ENCODE results near the gene COA3. TPM values are rescaled to one million over a fixed set of nuclear protein-coding genes. Genes with fewer than 3 reads are reported as not detected.

COA3 gene
- total RNA-seq, 1 donor from 2014 or later = 89.4 TPM

DNA sequence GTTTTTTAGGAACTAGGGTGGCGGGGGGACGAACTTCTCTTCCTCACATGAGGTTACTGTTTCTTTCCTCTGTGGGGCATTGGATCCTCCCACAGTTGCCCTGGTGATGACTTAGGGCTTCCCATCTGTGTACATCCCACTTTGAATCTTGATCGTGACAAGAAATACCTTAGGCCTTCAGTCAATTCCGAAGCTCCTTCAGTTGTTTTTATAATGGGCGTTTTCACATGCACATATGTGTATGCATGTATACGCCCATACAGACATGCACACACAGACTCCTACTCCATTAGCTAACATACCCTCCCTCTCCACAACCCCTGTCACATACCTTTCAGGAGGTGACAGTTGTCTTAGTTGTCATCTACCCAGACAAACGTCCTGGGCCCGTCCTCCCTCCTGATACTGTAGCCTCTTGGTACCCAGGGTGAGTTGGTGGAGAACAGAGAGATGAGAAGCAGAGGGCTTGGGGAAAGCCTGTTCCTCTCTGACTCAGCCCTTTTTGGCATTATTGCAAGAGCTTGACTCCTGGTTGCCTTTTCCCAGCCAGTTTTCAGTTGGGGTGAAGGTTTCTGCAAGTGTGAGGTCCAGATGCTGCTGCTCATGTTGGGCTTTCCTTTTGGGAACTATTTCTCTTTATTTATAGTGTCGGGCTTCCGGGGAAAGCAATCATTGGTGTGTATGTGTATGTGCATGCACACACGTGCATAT, 43.6 kb upstream of the COA3 start:
- peaks cover 0 to 71% of the 10 kb centered on the region in 2 donors for H3K36me3 ChIP-seq
- DNase-seq (ENCODE audit: extremely low spot score in 2 of 2) = no peak

DNA sequence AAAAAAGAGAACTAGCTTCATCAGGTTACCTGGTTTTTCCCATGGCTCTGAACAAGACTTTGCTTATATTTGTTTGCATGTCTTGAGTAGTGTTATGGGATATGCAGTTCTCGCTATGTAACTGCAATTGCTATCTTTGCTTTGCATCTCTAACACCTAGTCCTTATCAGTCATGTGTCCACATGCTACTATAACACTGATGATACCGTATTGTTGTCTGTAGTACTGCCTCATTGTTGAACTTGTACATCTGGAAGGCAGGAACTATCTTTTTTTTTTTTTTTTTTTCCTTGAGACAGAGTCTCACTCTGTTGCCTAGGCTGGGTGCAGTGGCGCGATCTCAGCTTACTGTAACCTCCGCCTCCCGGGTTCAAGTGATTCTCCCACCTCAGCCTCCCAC, 37.2 kb upstream of the COA3 start:
- H3K4me3 ChIP-seq = no peak overlapping the region
- H3K4me1 ChIP-seq = peaks cover 21% of the 10 kb centered on the region
- no peak for TF ChIP-seq POLR2AphosphoS5 (IDR thresholded peaks at IDR 0.05; ENCODE audit: insufficient read depth in 1 of 2, low read depth in 1 of 2)
- TF ChIP-seq, protein P1, sequence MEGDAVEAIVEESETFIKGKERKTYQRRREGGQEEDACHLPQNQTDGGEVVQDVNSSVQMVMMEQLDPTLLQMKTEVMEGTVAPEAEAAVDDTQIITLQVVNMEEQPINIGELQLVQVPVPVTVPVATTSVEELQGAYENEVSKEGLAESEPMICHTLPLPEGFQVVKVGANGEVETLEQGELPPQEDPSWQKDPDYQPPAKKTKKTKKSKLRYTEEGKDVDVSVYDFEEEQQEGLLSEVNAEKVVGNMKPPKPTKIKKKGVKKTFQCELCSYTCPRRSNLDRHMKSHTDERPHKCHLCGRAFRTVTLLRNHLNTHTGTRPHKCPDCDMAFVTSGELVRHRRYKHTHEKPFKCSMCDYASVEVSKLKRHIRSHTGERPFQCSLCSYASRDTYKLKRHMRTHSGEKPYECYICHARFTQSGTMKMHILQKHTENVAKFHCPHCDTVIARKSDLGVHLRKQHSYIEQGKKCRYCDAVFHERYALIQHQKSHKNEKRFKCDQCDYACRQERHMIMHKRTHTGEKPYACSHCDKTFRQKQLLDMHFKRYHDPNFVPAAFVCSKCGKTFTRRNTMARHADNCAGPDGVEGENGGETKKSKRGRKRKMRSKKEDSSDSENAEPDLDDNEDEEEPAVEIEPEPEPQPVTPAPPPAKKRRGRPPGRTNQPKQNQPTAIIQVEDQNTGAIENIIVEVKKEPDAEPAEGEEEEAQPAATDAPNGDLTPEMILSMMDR (IDR thresholded peaks at IDR 0.05) = no peak
- TF ChIP-seq POLR2A (IDR thresholded peaks at IDR 0.05) = no peak
- no peaks in the 10 kb centered on the region for H3K9me3 ChIP-seq
- H3K27ac ChIP-seq = no peak overlapping the region
- H3K36me3 ChIP-seq = peaks cover 0 to 52% of the 10 kb centered on the region in 2 donors
- intact Hi-C loops (cut with DNase I) = no loop called here
- no peak for DNase-seq (ENCODE audit: extremely low spot score in 2 of 2)
- no peaks in the 10 kb centered on the region for H3K27me3 ChIP-seq

More for the DNA sequence above, 43.6 kb upstream of the COA3 start:
- no peaks in the 10 kb centered on the region for H3K27me3 ChIP-seq
- H3K4me1 ChIP-seq = peaks cover 7% of the 10 kb centered on the region
- no peak overlapping the region for H3K27ac ChIP-seq
- H3K9me3 ChIP-seq = no peaks in the 10 kb centered on the region
- intact Hi-C loops (cut with DNase I) = no loop called here
- H3K4me3 ChIP-seq = no peak overlapping the region
- TF ChIP-seq, protein P1 (IDR thresholded peaks at IDR 0.05) = no peak
- no peak for TF ChIP-seq POLR2A (IDR thresholded peaks at IDR 0.05)
- no peak for TF ChIP-seq POLR2AphosphoS5 (IDR thresholded peaks at IDR 0.05; ENCODE audit: insufficient read depth in 1 of 2, low read depth in 1 of 2)

DNA sequence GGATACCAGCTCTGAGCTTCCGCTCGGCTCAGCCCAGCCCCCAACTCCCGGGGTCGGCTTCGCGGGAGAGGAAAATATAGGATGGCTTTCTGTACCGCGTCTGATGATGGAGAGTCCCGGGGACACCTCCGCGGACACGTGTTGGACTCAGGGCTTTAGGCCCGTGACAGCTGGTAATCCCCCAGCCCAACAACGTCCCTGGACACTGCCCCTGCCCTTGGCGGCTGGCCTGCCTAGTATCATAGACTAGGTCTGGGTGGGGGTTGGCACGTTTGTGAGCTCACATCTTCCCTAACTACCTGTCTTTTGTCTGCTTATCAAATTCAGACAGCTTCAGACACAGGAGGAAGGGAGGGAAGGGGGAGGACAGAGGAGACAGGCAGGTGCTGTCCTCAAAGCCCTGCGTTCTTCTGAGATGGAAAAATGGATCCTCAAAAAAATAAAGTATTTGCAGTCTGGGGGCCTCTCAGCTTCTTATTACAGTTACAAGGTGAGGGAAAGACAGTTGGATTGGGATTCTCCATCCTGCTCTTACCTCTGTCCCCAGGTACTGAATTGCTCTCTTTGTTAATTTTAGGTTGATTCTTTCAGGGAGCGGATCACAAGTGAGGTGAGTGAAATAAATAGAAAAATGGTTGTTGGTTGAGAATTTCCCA, 35.4 kb upstream of the COA3 start:
- Histone ChIP-seq H3K9me3 (no peaks in the 10 kb centered on the region), H3K36me3 (peaks cover 0 to 33% of the 10 kb centered on the region in 2 donors), H3K27ac (peak overlapping the region; percentile 88), H3K4me1 (peaks cover 21% of the 10 kb centered on the region), H3K4me3 (peak overlapping the region; percentile 90 to 98), H3K27me3 (no peaks in the 10 kb centered on the region)
- intact Hi-C loops (cut with DNase I) = no loop called here
- no peak for DNase-seq (ENCODE audit: extremely low spot score in 2 of 2)
- TF ChIP-seq, protein P1 (IDR thresholded peaks at IDR 0.05) = no peak
- no peak for TF ChIP-seq POLR2AphosphoS5 (IDR thresholded peaks at IDR 0.05; ENCODE audit: insufficient read depth in 1 of 2, low read depth in 1 of 2)
- TF ChIP-seq POLR2A (IDR thresholded peaks at IDR 0.05) = no peak

DNA sequence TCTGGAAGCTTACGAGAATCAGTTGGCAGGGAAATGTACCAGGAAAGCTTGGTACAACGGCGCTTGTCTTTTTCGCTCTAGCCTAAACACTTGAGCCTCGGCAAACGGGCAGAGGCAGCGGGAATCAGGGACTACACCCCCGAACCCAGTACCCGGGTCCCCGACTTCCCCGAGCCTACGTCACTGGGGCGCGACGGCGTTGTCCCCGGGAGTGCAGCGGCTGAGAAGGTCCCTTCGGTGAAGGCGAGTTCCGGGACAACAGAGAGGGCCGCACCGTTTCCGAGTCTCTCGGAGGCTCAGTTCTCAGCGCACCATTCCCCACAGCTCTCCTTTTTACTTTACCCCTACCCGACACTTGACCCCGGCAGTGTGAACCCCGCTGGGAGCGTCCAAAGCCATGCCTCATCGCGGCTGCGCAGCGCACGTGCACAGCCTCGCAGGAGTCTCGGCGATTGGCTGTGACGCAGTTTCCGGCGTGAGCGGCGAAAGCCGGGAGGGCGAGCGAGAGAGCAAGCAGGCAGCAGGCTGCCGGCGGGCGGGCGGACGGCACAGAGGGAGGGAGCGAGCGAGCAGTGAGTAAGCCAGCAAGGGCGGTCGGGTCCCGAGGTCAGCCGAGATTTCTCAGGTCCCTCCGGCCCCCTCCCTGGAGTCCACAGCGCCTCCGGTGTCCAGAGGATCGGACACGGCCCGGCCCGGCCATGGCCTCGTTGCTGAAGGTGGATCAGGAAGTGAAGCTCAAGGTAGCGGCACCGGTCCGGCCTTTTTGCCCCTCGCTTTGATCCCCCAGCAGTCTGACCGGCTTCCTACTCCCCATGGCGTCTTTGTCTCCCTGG, 34.6 kb upstream of the COA3 start, which contains the start of gene PSME3:
PSME3 (plus strand) TSS at position 464 of the 833 bp plus-strand sequence; CDS start at position 699, 235 bp downstream.
- Histone ChIP-seq H3K27ac (peak within 1 kb of the TSS; percentile 88), H3K4me1 (peaks cover 21% of the 10 kb centered on the region), H3K9me3 (no peaks in the 10 kb centered on the region), H3K4me3 (peak within 1 kb of the TSS; percentile 90 to 98), H3K36me3 (peaks cover 0 to 26% of the 10 kb centered on the region in 2 donors), H3K27me3 (no peaks in the 10 kb centered on the region)
- no peak for DNase-seq (ENCODE audit: extremely low spot score in 2 of 2)
- TF ChIP-seq, protein P1 (IDR thresholded peaks at IDR 0.05) = no peak
- TF ChIP-seq POLR2A (IDR thresholded peaks at IDR 0.05) = peak in 1 of 2 donors; percentile 78
- TF ChIP-seq POLR2AphosphoS5 (IDR thresholded peaks at IDR 0.05; ENCODE audit: insufficient read depth in 1 of 2, low read depth in 1 of 2) = peak; percentile 97 to 99
- intact Hi-C loops (cut with DNase I) = no loop called here

All from vagina (tissue), 2 donors.